ENCODE data around the gene PAGR1. TPM values are rescaled to one million over a fixed set of nuclear protein-coding genes. Genes with fewer than 3 reads are reported as not detected.

The PAGR1 gene
- total and polyA plus RNA-seq, 9 of the 15 experiments (the other 6 are each of a cell fraction or from before 2014, with no cell fraction given) = 1.4 to 58.2 (median 16.8) TPM

GRCh38 chr16:29815793-29816693 is at the start of gene PAGR1 (continued):
- 0 out of 2 replicates have a peak, but pooled peaks have one; percentile 64 for TF ChIP-seq CLOCK (CRISPR knock-in tag; IDR thresholded peaks at IDR 0.05; ENCODE audit: borderline replicate concordance)
- TF ChIP-seq SIN3A (IDR thresholded peaks at IDR 0.05; ENCODE audit: borderline replicate concordance in 2 of 2, control insufficient read depth in 1 of 2, low read depth in 2 of 2, low read length in 2 of 2) = peak; percentile 49 to 81; a peak in 2 of 4 replicates
- TF ChIP-seq TFAP4 (CRISPR knock-in tag; IDR thresholded peaks at IDR 0.05; ENCODE audit: borderline replicate concordance) = peak; percentile 90
- TF ChIP-seq SUPT5H (IDR thresholded peaks at IDR 0.05) = peak; percentile 87
- TF ChIP-seq PTRF (tag; IDR thresholded peaks at IDR 0.05) = no peak
- no peak for TF ChIP-seq ZNF347 (CRISPR knock-in tag; IDR thresholded peaks at IDR 0.05; ENCODE audit: low read depth)
- no peak for TF ChIP-seq ZNF707 (CRISPR knock-in tag; conservative IDR thresholded peaks at IDR 0.05)
- TF ChIP-seq SIN3B (IDR thresholded peaks at IDR 0.05; ENCODE audit: low read depth) = peak; percentile 67
- peak; percentile 53; the same call in 1 of the 2 replicates for TF ChIP-seq BHLHE40 (IDR thresholded peaks at IDR 0.05; ENCODE audit: low read length)
- TF ChIP-seq NCOR1 (IDR thresholded peaks at IDR 0.05) = peak; percentile 50; the same call in 1 of the 2 replicates
- TF ChIP-seq JUND (IDR thresholded peaks at IDR 0.05; ENCODE audit: borderline replicate concordance, low read depth, low read length) = peak; percentile 33; the same call in 1 of the 2 replicates
- peak; percentile 26; the same call in 1 of the 3 replicates for TF ChIP-seq JUND (tag; IDR thresholded peaks at IDR 0.05; ENCODE audit: borderline replicate concordance, low read depth, low read length)
- peak; percentile 18; the same call in 1 of the 2 replicates for TF ChIP-seq RAD51 (IDR thresholded peaks at IDR 0.05; ENCODE audit: borderline replicate concordance, low read depth)
- TF ChIP-seq, protein P1, sequence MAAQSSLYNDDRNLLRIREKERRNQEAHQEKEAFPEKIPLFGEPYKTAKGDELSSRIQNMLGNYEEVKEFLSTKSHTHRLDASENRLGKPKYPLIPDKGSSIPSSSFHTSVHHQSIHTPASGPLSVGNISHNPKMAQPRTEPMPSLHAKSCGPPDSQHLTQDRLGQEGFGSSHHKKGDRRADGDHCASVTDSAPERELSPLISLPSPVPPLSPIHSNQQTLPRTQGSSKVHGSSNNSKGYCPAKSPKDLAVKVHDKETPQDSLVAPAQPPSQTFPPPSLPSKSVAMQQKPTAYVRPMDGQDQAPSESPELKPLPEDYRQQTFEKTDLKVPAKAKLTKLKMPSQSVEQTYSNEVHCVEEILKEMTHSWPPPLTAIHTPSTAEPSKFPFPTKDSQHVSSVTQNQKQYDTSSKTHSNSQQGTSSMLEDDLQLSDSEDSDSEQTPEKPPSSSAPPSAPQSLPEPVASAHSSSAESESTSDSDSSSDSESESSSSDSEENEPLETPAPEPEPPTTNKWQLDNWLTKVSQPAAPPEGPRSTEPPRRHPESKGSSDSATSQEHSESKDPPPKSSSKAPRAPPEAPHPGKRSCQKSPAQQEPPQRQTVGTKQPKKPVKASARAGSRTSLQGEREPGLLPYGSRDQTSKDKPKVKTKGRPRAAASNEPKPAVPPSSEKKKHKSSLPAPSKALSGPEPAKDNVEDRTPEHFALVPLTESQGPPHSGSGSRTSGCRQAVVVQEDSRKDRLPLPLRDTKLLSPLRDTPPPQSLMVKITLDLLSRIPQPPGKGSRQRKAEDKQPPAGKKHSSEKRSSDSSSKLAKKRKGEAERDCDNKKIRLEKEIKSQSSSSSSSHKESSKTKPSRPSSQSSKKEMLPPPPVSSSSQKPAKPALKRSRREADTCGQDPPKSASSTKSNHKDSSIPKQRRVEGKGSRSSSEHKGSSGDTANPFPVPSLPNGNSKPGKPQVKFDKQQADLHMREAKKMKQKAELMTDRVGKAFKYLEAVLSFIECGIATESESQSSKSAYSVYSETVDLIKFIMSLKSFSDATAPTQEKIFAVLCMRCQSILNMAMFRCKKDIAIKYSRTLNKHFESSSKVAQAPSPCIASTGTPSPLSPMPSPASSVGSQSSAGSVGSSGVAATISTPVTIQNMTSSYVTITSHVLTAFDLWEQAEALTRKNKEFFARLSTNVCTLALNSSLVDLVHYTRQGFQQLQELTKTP (IDR thresholded peaks at IDR 0.05; ENCODE audit: low read depth in 1 of 2, partially characterized antibody in 2 of 2) = peak in 1 of 2 experiments; percentile 15
- 0 out of 2 replicates have a peak, but pooled peaks have one; percentile 29 for TF ChIP-seq SRSF3 (IDR thresholded peaks at IDR 0.05; ENCODE audit: insufficient read depth, low read length)
- peak; percentile 94 for TF ChIP-seq NFRKB (IDR thresholded peaks at IDR 0.05; ENCODE audit: low read depth)
- no peak for TF ChIP-seq ESRRB (CRISPR knock-in tag; IDR thresholded peaks at IDR 0.05; ENCODE audit: borderline replicate concordance)
- TF ChIP-seq FOXP1 (CRISPR knock-in tag; IDR thresholded peaks at IDR 0.05) = 0 out of 2 replicates have a peak, but pooled peaks have one; percentile 73
- TF ChIP-seq FOSL1 (tag; conservative IDR thresholded peaks at IDR 0.05) = peak; percentile 24

All from K562 (cell line).